ENCODE results near the gene CGRRF1.
A peak's percentile ranks its signal among the peaks of the same experiment; 100 is the strongest.

DNA sequence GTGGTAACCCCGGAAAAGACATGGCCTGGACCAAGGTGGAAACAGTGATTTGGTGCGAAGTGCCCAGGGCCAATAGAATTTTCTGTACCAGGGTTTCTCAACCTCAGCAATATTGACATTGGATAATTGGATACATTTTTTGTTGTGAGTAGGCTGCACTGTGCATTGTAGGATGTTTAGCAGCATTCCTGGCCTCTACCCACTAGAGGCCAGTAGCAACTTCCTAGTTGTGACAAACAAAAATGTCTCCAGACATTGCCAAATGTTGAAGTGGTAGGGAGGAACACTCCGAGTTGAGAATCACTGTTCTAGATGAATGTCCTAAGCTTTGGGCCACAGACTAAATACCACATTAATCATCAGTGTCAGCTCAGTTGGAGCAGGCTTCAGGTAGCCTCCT, 6.2 kb upstream of the CGRRF1 start:
- TF ChIP-seq EZH2 (IDR thresholded peaks at IDR 0.05; ENCODE audit: borderline replicate concordance, low read length) = no peak
- TF ChIP-seq, protein P1, sequence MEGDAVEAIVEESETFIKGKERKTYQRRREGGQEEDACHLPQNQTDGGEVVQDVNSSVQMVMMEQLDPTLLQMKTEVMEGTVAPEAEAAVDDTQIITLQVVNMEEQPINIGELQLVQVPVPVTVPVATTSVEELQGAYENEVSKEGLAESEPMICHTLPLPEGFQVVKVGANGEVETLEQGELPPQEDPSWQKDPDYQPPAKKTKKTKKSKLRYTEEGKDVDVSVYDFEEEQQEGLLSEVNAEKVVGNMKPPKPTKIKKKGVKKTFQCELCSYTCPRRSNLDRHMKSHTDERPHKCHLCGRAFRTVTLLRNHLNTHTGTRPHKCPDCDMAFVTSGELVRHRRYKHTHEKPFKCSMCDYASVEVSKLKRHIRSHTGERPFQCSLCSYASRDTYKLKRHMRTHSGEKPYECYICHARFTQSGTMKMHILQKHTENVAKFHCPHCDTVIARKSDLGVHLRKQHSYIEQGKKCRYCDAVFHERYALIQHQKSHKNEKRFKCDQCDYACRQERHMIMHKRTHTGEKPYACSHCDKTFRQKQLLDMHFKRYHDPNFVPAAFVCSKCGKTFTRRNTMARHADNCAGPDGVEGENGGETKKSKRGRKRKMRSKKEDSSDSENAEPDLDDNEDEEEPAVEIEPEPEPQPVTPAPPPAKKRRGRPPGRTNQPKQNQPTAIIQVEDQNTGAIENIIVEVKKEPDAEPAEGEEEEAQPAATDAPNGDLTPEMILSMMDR (IDR thresholded peaks at IDR 0.05; ENCODE audit: low read length) = peak; percentile 24; the same call in 1 of the 2 replicates

Data from OCI-LY1 (cell line).